H1 (cell line): ENCODE data around the gene BCKDHA.

Experiments
- CEBPB ChIP-seq: IDR thresholded peaks from 2 replicates; pipeline ENCODE4 v1.6.1; 2012; ENCODE audit warnings: low read depth, low read length
- CREB1 ChIP-seq: IDR thresholded peaks from 2 replicates; pipeline ENCODE4 v1.6.1; 2012; ENCODE audit warnings: inconsistent platforms
- CTCF ChIP-seq, 3 experiments: IDR thresholded peaks; 1 replicate in 2 of 3; 2 replicates in 1 of 3; pipeline versions ENCODE4 v1.5.1 to v1.6.1; 2011; ENCODE audit warnings: low read length in 3 of 3, mild to moderate bottlenecking in 3 of 3, inconsistent platforms in 2 of 3, low read depth in 1 of 3, moderate library complexity in 1 of 3; ENCODE audit not compliant: insufficient read depth in 1 of 3; ENCODE audit errors: control extremely low read depth in 1 of 3
- EZH2 ChIP-seq: fragments of 200-600 bp; sonication (generic); IDR thresholded peaks from 2 replicates; pipeline ENCODE4 v1.7.1; 2012; ENCODE audit warnings: low read depth, mild to moderate bottlenecking, moderate library complexity, low read length, inconsistent platforms; ENCODE audit not compliant: severe bottlenecking
- JUN ChIP-seq: IDR thresholded peaks from 2 replicates; pipeline ENCODE4 v1.6.1; 2011; ENCODE audit warnings: low read depth, mild to moderate bottlenecking, improper control_type of control experiment, low read length
- JUND ChIP-seq: IDR thresholded peaks from 2 replicates; pipeline ENCODE4 v1.6.1; 2011; ENCODE audit warnings: mild to moderate bottlenecking, improper control_type of control experiment, low read length
- KDM1A ChIP-seq: fragments of 200-600, 300-600 bp; sonication (generic); IDR thresholded peaks from 2 replicates; pipeline ENCODE4 v1.7.1; 2016; ENCODE audit warnings: mild to moderate bottlenecking, low read length, borderline replicate concordance
- NRF1 ChIP-seq: IDR thresholded peaks from 2 replicates; pipeline ENCODE4 v1.6.1; 2011; ENCODE audit warnings: mild to moderate bottlenecking, low read depth, low read length, improper control_type of control experiment
- POLR2AphosphoS5 ChIP-seq: IDR thresholded peaks from 2 replicates; pipeline ENCODE4 v1.6.1; 2011; ENCODE audit warnings: low read depth, low read length
- SIX5 ChIP-seq: IDR thresholded peaks from 2 replicates; pipeline ENCODE4 v1.6.1; 2011; ENCODE audit warnings: mild to moderate bottlenecking, low read depth, low read length
- TAF1 ChIP-seq: IDR thresholded peaks from 2 replicates; pipeline ENCODE4 v1.6.1; 2011; ENCODE audit warnings: mild to moderate bottlenecking, low read depth, low read length
- TCF12 ChIP-seq: IDR thresholded peaks from 2 replicates; pipeline ENCODE4 v1.6.1; 2011; ENCODE audit warnings: low read depth, mild to moderate bottlenecking, low read length
- USF2 ChIP-seq: IDR thresholded peaks from 2 replicates; pipeline ENCODE4 v1.6.1; 2011; ENCODE audit warnings: low read length, improper control_type of control experiment

- no peak for TF ChIP-seq POLR2AphosphoS5
- no peak for TF ChIP-seq CREB1
- no peak for TF ChIP-seq CTCF (IDR thresholded peaks at IDR 0.05; ENCODE audit: control extremely low read depth in 1 of 3, insufficient read depth in 1 of 3, low read depth in 1 of 3, low read length in 3 of 3)
- TF ChIP-seq SIX5: no peak
- TF ChIP-seq TCF12: no peak
- no peak for TF ChIP-seq JUND
- TF ChIP-seq NRF1: no peak
- no peak for TF ChIP-seq KDM1A
- no peak for TF ChIP-seq EZH2
- no peak for TF ChIP-seq TAF1
- no peak for TF ChIP-seq CEBPB
- no peak for TF ChIP-seq USF2
- no peak for TF ChIP-seq JUN
Observed at GRCh38 chr19:41441321-41441945, 43.8 kb downstream of the BCKDHA start.
